GM18870 (cell line): ENCODE data around the gene C2CD5.
A peak's percentile ranks its signal among the peaks of the same experiment; 100 is the strongest.
"Not testable (repeated sequence)": the region's sequence is repeated elsewhere in the genome, so short reads cannot be mapped to it uniquely, and the experiment has no call there.

Experiments used
- ATAC-seq: cut with Tn5 transposase; IDR thresholded peaks from one replicate; pipeline ENCODE4 v1.9.1; 2021; ENCODE audit warnings: moderate library complexity; ENCODE audit not compliant: unreplicated experiment

Gene C2CD5, protein sequence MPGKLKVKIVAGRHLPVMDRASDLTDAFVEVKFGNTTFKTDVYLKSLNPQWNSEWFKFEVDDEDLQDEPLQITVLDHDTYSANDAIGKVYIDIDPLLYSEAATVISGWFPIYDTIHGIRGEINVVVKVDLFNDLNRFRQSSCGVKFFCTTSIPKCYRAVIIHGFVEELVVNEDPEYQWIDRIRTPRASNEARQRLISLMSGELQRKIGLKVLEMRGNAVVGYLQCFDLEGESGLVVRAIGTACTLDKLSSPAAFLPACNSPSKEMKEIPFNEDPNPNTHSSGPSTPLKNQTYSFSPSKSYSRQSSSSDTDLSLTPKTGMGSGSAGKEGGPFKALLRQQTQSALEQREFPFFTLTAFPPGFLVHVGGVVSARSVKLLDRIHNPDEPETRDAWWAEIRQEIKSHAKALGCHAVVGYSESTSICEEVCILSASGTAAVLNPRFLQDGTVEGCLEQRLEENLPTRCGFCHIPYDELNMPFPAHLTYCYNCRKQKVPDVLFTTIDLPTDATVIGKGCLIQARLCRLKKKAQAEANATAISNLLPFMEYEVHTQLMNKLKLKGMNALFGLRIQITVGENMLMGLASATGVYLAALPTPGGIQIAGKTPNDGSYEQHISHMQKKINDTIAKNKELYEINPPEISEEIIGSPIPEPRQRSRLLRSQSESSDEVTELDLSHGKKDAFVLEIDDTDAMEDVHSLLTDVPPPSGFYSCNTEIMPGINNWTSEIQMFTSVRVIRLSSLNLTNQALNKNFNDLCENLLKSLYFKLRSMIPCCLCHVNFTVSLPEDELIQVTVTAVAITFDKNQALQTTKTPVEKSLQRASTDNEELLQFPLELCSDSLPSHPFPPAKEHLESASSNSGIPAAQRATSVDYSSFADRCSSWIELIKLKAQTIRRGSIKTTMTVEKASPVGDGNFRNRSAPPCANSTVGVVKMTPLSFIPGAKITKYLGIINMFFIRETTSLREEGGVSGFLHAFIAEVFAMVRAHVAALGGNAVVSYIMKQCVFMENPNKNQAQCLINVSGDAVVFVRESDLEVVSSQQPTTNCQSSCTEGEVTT

DNA sequence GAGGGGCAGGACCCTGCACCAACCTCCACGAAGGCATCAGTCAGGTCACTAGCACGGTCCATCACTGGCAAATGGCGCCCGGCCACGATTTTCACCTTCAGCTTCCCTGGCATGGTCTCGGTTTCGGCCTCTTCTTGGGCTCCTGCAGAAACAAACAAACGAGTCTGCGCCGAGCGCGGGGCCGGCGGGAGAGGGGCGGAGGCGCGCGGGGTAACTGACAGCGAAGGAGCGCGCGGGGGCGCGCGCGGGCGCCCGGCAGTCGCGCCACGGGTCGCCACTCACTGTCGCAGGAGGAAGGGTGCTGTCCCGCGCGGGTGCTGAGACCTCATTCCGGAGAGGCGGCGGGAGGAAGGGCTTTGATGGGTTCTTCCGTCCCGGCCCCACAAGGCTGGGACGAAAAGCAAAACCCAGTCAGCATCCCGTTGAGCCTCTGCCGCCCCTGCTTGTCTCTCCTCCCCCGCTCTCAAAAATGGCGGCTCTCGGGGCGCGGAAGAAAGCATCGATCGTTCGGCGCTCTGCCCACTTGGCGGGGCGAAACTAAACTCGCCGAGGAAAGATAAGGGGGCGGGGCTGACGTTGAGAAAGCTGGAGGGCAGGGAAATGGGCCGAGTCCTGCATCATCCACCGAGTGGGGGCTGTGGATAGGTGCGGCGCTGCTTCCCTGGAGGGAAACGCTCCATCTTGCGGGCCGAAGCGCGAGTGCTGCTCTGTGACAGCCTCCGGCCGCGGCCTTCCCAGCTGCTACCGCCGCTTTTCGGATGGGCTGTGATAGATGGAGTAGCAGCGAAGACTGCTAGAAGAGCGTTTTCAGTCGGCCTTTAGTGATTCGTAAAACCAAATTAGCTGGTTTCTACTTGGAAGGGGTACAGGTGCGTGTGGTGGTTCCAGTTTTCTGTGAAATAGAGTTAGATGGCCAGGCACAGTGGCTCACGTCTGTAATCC, at the start of gene C2CD5:
C2CD5 (minus strand) TSS at position 505 of the 942 bp plus-strand sequence; CDS start at position 113, 392 bp downstream.
- peak; percentile 80 for ATAC-seq

DNA sequence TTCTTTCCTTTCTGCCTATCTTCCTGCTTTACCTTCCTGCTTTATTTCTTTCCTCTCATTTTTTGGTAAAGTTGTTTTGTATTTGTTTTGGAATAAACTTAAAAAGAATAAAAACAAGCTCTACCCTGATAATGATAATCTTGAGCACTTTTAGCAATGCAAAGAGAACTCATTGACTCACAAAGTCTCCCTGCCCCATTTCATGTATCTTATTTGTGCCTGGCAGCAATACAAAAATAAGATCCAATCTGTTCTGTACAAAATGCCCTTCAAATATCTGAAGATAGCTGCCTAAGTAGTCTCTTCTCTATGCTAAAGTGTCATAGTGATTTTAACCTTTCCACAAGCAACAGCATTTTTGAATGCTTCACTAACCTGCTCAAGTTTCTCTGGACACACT, 49.5 kb upstream of the C2CD5 start:
- no peak for ATAC-seq

DNA sequence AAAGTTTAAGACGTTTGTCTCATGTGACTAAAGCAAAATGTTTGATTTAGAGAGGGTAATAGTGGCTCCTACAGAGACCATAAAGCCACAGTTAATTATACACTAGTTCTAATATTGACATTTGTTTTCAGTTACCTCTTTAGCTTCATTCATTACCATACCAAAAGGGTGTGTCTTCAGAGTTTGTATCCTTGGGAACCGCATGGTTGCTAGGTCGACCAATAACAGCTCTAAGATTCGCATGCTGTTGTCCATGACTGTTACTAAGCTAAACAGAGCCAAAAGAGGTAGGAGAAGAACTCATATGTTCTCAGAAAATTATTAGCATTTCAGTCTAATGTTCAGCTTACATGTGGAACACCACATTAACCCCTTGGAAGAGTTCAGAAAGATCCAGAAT, 44.5 kb upstream of the C2CD5 start:
- ATAC-seq, result no peak

DNA sequence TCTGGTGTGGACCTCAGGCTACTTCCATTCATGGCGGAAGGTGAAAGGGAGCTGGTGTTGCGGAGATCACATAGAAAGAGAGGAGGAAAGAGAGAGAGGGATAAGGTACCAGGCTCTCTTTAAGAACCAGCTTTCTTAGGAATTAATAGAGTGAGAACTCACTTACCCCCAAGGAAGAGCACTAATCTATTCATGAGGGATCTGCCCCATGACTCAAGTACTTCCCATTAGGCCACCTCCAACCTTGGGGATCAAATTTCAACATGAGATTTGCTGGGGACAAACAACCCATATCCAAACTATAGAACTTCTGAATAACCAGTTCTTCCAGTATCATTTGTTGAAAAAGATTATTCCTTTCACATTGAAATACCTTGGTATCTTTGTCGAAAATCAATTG, 34.0 kb upstream of the C2CD5 start:
- ATAC-seq, result no peak

DNA sequence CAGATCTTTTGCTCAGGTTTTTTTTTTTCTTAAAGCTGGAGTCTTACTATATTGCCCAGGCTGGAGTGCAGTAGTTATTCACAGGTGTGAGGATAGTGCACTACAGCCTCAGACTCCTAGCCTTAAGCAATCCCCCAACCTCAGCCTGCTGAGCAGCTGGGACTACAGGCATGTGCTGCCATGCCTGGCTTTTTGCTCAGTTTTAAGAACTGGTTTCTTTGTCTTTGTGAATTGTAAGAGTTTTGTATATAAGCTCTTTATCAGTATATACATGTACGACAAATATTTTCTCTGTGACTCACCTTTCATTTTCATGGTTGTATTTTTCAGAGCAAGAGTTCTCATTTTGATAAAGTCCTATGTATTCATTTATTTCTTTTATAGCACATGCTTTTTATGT, 33.3 kb upstream of the C2CD5 start:
- no peak for ATAC-seq

DNA sequence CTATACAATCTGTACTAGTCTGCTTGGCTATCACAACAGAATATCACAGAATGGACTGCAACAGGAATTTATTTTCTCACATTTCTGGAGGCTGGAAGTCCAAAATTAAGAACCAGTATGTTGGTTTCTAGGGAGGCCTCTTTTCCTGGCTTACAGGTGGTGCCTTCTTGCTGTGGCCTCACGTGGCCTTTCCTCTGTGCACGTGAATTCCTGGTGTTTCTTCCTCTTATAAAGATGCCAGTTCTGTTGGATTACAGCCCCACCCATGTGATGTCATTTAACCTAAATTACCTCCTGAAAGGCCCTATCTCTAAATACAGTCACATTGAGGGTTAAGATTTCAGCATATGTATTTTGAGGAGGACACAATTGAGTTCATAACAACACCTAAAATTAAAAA, 32.1 kb upstream of the C2CD5 start:
- no peak for ATAC-seq

DNA sequence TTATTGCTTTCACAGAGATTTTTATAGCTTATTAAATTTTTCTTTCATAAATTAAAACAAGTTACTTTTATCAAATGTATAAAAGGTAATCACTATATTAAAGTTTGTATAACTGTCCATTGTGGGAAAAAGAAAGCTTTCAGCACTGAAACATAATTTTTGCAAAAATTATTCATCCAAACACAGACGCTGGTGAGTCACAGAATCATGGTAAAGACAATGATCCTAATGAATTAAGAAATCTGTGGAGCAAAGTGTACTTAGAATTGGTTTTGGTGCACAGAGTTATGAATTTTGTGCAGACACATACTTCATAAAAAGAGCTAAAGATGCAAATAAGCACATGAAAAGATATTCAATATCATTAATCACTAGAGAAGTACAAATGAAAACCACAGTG, 31.7 kb upstream of the C2CD5 start:
- ATAC-seq, result no peak

DNA sequence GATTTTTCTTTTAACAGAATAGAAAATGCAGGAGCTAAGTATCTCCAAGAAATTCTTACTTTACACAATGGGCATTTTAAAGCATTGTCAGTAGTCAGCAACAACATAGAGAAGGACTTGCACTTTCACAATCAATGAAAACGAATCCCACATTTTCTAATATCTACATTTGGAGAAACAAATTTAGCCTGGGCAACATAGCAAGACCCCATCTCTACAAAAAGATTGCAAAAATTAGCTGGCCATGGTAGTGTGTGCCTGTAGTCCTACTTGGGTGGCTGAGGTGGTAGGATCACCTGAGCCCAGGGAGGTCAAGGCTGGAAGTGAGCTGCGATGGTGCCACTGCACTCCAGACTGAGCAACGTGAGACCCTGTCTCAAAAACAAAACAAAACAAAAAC, 30.6 kb upstream of the C2CD5 start:
- no peak for ATAC-seq

DNA sequence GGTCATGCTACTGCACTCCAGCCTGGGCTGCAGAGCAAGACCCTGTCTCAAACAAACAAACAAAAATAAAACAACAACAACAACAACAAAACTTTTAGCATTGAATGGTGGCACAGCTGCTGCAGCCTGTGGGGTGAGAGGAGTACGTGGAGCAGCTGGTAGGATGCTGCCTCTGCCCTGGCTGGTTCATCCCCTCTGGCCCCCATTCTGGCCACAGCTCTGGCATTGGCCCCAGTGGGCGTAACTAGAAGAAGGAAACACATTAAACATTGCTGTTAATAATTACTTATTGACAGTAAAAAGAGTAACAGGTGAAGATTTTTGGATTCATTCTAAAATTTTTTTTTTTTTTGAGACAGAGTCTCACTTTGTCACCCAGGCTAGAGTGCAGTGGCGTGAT, 28.8 kb upstream of the C2CD5 start:
- ATAC-seq, result no peak

DNA sequence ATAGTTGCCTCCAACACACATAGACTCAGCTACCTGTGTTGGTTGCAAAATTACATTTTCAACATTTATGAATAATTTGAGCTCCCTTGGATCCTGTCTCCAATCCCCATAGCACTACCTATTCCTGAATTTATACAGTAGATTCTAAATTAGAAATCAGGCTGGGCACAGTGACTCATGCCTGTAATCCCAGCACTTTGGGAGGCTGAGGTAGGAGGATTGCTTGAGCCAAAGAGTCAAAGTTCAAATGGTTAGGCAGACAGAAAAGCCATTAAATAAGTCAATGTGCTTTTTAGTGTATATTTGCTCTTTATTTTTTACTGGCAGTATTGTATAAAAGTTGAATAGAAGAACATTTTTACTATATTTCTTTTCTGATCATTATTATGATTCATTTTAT, 24.9 kb upstream of the C2CD5 start:
- no peak for ATAC-seq

DNA sequence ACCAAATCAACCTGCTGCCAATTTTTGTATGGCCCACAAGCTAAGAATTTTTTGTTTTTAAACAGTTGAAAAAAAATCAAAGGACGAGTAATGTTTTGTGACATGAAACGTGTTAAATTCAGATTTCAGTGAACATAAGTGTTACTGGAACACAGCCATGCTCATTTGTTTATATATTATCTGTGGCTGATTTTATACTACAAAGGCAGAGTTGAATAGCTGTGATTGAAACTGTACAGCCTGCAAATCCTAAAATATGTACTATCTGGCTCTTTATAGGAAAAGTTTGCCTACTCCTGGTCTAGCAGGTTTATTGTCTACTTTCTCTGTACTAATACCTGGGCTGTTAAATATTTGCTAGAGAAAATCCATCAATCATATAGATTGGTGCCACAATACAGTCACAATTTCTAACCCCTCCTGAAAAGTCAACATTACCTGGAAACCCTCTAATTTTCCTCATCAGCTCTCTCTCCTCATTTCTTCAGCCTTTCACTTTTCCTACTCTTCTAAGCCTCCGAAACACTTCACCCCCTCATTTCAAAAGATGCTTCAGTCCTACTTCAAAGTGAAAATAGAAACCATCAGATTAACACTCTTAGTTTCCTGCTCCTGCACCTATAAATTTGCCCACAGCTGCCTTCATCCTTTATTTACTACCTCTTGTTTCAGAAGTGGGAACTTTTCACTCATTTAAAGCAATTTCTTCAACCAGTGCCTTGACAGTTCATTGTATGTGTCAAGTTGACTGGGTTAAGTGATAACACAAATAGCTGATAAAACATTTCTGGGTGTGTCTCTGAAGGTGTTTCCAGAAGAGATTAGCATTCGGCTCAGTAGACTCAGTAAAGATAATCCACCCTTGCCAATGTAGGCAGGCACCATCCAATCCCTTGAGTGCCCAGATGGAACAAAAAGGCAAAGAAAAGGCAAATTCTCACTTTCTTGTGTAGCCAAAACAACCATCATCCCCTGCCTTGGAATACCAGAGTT, 18.0 kb upstream of the C2CD5 start:
- ATAC-seq, result no peak

DNA sequence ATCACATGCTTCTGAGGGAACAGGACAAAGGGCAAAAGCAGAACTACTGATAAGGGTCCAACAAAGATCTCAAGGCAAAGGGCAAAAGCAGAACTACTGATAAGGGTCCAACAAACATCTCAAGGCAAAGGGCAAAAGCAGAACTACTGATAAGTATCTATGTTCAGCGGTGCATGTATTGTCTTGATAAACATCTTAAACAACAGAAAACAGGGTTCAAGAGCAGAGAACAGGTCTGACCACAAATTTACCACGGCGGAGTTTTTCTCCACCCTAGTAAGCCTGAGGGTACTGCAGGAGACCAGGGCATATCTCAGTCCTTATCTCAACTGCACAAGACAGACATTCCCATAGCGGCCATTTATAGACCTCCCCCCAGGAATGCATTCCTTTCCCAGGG, 10.4 kb upstream of the C2CD5 start:
- ATAC-seq, result not testable (repeated sequence)

DNA sequence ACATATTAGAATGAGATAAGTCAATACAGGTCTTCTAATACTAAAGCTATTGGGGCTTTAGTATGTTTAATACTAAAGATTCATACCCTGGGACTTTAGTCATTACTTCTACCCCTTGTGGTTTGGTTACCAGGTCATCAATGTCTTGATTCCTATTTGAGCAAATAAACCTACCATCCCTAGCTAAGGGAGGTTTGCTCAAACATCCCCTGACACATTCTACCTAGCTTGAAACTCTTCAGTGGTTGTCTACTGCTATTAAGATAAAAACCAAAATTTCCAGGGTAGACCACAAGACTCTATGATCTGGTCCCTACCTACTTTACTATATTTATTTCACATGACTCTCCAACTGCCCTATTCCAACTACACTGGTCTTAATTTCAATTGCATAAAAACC, 7.3 kb upstream of the C2CD5 start:
- peak; percentile 53 for ATAC-seq

DNA sequence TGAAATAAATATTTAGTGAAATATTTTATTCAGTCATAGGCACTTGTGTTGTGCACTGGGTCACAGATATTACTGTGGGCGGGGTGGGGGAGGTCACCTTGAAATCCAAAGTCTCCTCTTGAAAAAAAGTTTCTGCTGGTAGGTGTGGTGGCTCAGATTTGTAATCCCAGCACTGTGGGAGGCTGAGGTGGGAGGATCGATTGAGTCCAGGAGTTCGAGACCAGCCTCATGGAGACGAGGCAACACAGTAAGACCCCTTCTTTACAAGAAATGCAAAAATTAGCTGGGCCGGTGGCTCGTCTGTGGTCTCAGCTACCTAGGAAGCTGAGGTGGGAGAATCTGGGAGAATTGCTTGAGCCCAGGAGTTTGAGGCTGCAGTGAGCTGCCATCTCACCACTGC, 913 bp upstream of the C2CD5 start:
- no peak for ATAC-seq

DNA sequence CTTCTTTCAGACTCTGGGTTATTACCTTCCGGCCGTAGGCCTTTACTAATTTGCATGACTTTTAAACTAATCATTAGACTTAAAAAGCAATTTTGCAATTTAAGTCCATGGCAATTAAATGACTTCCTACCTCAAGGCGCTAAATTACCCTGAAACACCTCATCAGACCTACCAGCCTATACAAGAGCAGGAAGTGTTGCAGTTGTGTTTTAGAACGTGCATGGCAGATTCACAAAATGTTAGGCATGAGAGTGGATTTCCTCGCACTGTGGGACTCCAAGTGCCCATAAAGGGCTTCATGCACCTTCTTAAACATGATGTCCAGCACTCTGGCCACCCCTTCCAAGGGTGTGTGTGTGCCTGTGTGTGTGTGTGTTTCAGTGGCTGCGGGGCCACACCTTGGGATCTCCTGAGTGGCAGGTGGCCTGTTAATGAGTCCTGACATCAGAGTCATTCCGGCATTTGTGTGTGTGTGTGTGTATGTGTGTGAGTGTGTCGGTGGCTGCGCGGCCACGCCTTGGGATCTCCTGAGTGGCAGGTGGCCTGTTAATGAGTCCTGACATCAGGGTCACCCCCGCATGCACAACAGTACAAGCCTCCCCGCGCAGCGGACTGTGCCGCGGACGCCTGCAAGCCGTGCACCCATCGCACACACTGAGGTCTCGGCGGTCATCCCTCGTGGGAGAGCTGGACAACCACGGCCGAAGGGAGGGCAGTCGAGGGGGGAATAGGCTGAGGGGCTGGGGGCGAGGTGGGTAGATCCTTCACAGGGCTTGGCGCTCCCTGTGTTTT, 900 bp downstream of the C2CD5 start:
- peak; percentile 38 for ATAC-seq

DNA sequence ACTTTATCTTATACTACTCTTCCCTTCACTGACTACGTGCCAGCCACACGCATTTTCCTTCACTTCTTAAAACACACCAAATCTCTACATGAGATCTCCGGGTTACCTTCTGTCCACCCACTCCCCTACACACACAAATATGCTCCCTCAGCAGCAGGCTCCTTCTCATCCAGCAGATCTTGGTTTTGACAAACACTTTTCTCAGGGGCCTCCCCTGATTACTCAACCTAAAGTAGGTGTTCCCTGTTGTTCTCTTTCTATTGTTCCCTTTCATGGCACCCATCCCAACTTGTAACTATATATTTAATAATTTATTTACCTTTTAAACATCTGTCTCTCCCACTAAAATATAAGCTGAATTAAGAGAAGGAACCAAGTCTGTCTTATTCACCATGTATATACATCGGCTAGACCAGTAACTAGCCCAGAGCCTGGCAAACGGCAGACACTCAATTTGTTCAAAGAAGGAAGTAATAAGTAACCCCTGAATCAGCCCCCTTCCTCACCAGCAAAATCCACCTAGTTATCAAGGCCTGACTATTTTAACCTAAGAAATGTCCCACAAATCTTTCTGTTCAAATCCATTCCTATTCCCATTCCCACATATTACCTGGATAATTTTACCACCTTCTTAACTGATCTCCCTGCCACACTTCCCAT, 2.7 kb downstream of the C2CD5 start:
- ATAC-seq, result no peak

DNA sequence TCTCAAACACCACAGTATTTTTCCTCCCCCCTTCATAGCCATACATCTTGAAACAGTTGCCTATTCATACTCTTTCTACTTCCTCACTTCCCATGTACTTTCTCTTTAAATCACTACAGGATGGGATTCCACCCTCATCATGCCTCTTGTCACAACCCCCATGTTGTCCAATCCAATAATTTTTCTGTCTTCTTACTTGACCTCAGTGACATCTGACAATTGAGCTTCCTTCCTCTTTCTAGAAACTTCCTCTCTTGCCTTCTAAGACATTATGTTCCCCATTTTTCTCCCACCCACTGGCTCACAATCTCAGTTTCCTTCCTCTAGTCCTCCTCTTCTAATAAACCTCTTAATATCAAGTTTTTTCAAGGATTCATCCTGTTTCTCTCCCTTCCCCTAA, 5.3 kb downstream of the C2CD5 start:
- ATAC-seq, result no peak

DNA sequence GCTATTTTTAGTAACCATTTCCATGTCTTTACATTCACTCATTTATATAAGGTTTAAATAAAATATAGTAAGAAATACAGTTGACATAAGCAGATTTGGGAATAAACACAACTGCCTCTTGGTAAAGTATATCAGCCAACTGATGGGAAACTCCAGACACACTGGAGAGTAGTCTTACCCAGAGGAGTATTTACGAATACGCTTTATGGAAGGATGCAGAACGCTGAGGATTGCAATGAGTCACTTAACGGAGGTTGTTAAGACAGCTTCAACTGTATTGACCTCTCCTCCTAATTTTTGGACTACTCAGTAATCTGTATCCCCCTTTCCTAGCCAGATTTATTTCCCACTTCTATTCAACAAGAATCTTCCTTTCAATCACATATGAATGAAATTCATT, 6.0 kb downstream of the C2CD5 start:
- ATAC-seq, result no peak
